Posterior vena cava (tissue), 2 donors: ENCODE data around the gene WDR93. TPM values are rescaled to one million over a fixed set of nuclear protein-coding genes. Genes with fewer than 3 reads are reported as not detected.
"Not testable (repeated sequence)": the region's sequence is repeated elsewhere in the genome, so short reads cannot be mapped to it uniquely, and the experiment has no call there.

Experiments
- DNase-seq: peaks from one replicate; pipeline ENCODE4 v3.0.0-alpha.2; 2020; ENCODE audit warnings: low spot score
- intact Hi-C, 2 donors: fragments of 100-400 bp; cut with DNase I; formaldehyde crosslinking; loops; one replicate each; pipeline versions ENCODE4 v1.14.1 to v1.14.2; 2022 to 2023
- total RNA-seq, 2 donors: library from RNA; stranded (reverse); fragmentation: NEBNext Ultra II Directional; extraction: Animal tissue kit (Norgen Biotek cat#: 25700); gene quantifications; one replicate each; pipeline ENCODE4 v1.2.1, GENCODE V29; 2021
- donor health status: DM: yes; HTN: yes; CAD: no.
- donor health status: DM: yes; HTN: yes; CAD: no.

The WDR93 gene
- total RNA-seq, 2 donors from 2014 or later = not detected

DNA sequence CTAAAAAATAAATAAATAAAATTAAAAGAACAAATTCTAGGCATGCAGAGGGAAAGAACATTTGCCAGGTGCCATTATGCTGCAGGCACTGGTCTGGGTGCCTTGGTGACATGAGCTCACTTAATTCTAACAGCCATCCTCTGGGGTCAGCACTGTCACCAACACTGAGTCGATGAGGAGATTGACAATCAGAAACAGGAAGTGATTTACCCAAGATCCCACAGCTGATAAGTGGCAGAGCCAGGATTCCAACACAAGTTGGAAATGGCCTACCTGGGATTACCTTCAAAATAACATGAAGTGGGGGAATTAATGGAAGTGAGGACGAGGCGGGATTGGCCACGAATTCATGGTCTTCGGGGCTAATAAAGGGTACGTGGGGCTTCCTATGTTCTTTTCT is 15.0 kb upstream of the WDR93 start:
- intact Hi-C loops = no loop called here

GRCh38 chr15:89677381-89677780 is 13.2 kb upstream of the WDR93 start:
- intact Hi-C loops = no loop called here

More for the DNA sequence above, 15.0 kb upstream of the WDR93 start:
- DNase-seq = no peak

DNA sequence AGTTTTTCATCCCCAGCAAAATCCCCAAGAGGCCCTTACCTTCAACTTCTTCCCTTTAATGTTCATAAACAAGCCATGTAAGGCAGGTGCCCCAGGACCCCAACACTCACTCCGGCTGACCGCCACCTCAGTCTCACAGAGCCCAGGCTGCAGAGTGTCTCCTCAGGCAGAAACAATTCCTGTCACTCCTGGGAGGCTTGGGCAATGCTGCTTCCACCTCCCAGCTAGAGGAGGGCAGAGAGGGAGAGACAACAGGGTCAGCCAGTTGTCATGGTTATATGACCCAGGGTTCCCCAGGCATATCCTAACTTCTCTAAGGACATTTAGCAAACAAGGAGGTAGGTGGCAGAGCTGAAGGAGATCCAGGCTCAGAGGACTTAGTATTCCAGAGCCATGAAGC is 11.4 kb upstream of the WDR93 start, which contains the start of gene PLIN1:
Gene PLIN1, minus strand, starts transcription at position 156 of the 400 bp plus-strand sequence. CDS start 1,878 bp downstream, outside the sequence.
- no peak for DNase-seq
- intact Hi-C loops = no loop called here

More at GRCh38 chr15:89677381-89677780, 13.2 kb upstream of the WDR93 start:
- DNase-seq = no peak

DNA sequence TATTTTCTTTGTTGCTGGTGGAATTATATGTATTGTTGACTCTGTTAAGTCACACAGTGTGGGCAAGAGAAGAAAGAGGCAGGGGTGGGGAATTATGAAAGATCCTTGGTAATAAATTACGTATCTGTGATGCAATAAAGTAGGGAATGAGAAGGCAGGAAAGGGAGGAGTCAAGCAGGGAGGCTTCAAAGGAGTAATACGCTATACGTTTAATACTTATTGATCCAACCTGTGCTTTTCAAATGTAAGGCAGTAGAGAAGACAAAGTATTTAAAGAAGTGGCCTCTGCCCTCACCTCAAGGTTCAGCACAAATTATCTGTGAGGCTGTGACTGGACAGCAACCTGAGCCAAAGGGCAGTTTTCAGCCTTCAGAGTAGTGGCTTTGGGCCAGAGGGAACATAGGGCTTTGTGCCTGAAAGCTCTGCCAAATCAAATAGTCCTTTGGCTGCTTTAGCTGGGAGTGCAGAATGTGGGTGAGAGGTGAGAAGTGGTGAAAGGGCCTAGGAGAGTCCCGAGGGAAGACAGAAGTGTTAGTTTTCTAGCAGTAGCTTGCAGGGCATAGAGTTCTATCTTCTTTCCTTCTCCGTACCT is 10.2 kb upstream of the WDR93 start:
- intact Hi-C loops = no loop called here
- no peak for DNase-seq

DNA sequence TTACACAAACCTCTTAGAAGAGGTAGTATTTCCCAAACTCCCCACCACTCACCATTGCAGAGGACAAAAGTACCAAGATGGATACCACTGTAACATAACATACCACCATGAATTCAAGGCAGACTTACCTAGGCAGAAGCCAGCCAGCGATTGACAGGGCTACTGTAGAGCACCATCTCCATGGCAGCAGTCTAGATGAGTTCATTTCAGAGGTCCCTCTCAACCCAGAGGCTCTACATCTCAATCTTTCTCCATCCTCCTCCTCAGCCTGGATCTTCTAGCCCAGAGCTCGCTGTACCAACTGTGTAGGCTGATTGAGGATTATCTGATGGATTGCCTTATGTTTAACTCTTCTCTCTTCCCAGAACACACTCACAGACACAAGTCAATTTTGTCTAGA is 9.5 kb upstream of the WDR93 start:
- intact Hi-C loops = no loop called here

GRCh38 chr15:89685995-89686394 is 4.6 kb upstream of the WDR93 start:
- DNase-seq = no peak
- intact Hi-C loops = no loop called here

More for the DNA sequence above, 9.5 kb upstream of the WDR93 start:
- no peak for DNase-seq

DNA sequence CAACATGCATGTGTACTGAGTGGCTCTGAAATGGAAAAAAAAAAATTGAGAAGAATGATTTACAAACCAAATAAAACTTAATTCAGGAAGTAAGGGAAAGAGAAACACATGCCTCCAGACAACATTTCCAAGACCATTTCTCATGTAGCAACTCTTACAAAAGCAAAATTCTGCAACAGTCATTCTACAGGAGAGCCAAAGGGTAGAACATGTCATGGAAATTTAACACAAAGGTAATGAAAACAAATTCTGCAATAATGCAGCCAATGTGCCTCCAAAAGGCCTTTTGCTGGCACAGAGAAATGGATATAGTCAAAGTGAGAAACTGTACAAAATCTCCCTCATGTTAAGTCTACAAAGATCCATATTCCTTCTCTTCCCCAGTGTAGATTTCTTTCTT is 4.1 kb upstream of the WDR93 start:
- no peak for DNase-seq
- intact Hi-C loops = no loop called here

DNA sequence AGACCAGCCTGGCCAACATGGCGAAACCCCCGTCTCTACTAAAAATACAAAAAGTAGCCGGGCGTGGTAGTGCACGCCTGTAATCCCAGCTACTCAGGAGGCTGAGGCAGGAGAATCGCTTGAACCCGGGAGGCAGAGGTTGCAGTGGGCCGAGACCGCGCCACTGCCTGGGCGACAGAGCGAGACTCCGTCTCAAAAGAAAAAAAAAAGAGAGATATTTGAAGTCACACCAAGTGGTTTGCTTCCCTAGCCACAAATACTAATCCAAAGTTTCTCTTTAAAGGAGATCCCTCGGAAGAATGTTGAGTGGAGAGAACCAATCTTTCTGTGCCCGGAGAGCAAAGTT is 708 bp upstream of the WDR93 start:
- DNase-seq = not testable (repeated sequence)
- intact Hi-C loops = loop anchor here in 1 of 2 donors (5.0 kb wide), 1 partner anchor 43 kb away; no protein-coding TSS in a partner anchor

GRCh38 chr15:89693091-89693490 is 2.5 kb downstream of the WDR93 start:
- no peak for DNase-seq
- intact Hi-C loops = loop anchor here in 1 of 2 donors (5.0 kb wide), 1 partner anchor 46 kb away; no protein-coding TSS in a partner anchor

DNA sequence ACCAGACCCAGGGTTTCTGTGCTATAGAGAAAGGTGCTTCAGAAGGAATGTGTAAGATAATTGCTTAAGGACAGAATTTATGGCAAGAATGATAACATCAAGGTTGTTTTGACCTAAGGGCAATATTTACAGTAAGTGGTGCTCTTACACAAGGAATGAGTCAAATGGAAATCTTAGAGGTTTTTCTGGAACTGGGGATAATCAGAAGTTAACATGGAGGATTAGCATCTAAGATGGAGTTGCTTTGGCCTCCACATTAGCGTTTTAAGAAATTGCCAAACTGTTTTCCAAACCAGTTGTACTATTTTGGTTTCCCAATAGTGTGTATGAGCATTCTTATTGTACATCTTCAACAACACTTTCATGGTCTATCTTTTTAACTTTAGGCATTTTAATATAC is 3.1 kb downstream of the WDR93 start:
- DNase-seq = no peak
- intact Hi-C loops = loop anchor here in 1 of 2 donors (5.0 kb wide), 1 partner anchor 46 kb away; no protein-coding TSS in a partner anchor

- DNase-seq = no peak
- intact Hi-C loops = no loop called here
These were observed 4.6 kb downstream of the WDR93 start for GRCh38 chr15:89695198-89695597.

GRCh38 chr15:89704411-89704810 is 13.8 kb downstream of the WDR93 start:
- intact Hi-C loops = no loop called here
- no peak for DNase-seq

DNA sequence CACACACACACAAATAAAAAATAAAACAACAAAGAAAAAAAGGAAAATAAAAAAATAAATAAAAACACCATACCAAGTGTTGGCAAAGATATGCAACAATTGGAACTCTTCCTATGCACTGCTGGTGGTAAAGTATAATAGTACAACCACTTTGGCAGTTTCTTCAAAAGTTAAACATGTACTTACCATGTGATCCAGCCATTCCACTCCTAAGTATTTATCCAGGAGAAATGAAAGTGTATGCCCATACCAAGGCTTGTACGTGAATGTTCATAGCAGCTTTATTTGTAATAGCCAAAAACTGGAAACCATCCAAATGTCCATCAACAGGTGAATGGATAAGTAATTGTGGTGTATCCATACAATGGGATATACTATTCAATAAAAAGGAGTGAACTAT is 17.0 kb downstream of the WDR93 start:
- intact Hi-C loops = no loop called here
- DNase-seq = no peak

DNA sequence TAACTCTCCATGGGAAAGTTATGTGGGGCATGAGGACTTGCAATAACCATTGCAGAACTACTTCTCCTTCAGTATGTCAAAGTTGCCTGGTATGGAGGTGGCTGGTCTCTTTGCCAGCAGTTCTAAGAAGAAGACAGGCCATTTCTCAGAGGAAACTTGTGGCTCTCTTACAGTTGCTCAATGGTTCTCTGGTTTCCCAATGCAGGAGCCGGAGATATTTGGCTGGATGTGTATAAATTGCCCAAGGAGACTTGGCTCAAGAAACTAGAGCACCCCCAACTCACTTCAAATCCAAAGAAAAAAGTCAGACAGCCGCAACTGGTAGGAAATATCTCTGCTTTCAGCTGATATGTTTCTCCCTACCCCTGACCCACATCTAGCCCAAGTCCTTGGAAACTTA is 24.2 kb downstream of the WDR93 start:
- intact Hi-C loops = no loop called here
- DNase-seq = no peak

DNA sequence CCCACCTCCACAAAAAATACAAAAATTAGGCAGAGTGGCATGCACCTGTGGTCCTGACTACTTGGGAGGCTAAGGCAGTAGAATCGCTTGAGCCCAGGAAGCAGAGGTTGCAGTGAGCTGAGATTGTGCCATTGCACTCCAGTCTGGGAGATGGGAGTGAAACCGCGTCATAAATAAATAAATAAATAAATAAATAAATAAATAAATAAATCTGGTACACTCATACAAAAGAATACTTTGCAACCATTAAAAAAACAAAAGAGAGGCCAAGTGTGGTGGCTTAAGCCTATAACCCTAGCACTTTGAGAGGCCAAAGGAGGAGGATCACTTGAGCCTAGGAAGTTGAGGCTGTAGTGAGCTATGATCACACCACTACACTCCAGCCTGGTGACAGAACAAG is 32.4 kb downstream of the WDR93 start:
- no peak for DNase-seq
- intact Hi-C loops = no loop called here

- intact Hi-C loops = no loop called here
These were observed 34.0 kb downstream of the WDR93 start for GRCh38 chr15:89724621-89725020.

DNA sequence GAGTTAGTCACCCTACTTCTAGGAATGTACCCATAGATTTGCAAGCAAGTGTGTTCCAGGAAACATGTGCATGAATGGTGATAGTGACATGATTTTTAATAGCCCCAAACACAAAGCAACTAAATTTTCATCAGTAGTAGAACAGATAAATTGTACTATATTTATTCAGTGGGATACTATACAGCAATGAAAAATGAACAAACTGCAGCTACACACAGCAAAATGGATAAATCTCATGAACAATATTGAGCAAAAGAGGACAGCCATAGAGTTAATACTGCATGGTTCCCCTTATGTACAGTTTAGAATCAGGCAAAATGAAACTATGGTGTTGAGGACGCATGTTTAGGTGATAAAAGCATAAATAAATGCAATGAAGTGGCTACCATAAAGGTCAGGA is 34.5 kb downstream of the WDR93 start:
- no peak for DNase-seq
- intact Hi-C loops = no loop called here

More at GRCh38 chr15:89724621-89725020, 34.0 kb downstream of the WDR93 start:
- DNase-seq = no peak

GRCh38 chr15:89728254-89728653 is 37.6 kb downstream of the WDR93 start:
- intact Hi-C loops = no loop called here
- DNase-seq = no peak

DNA sequence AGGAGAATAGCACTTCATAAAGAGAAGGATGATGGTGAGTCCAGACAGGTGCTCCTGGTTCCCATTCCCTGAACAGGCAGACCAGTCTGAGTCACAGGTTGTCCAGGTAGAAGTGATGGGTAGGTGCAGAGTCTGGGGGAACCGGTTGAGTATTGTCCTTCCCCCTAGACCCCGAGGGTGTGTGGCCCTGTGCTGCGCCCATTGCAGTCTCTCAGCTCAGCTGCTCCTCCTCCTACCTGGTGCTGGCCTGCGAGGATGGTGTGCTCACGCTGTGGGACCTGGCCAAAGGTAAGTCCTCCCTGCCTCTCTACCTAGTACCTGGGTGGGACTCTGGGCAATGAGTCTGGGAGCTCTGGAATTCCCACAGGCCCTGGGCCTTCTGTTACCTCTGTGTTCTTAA is 40.7 kb downstream of the WDR93 start:
- intact Hi-C loops = no loop called here
- DNase-seq = no peak

DNA sequence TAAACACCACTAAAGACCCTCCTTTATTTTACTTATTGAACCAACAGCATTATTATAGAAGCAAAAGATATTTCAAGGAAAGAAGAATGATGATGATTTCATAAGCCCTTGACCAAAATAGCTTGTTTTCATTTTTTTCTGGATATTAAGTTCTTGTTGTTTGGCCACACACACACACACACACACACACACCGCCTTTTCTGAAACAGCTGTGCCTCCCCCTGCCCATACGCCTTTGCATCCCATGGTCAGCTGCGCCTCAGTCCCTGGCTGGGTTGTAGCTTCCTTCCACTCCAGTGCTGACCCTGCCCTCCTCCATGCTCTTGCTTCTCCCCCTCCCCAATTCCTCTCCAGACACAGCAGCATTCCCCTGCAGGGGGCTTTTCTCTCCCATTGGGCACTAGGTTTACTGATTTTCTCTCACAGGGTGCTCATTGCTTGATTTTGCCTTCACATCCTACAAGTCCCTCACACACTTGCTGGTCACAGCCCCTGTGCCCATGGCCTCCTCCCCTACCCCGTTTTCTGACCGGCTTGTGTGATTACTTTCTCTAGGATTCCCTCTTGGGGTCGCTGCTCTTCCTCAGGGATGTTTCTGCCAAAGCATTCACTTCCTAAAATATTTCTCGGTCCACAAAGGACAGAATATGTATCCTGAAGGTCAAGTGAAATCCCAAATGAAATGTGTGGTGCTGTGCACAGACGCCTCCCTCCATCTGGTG is 42.0 kb downstream of the WDR93 start:
- intact Hi-C loops = no loop called here
- DNase-seq = no peak

DNA sequence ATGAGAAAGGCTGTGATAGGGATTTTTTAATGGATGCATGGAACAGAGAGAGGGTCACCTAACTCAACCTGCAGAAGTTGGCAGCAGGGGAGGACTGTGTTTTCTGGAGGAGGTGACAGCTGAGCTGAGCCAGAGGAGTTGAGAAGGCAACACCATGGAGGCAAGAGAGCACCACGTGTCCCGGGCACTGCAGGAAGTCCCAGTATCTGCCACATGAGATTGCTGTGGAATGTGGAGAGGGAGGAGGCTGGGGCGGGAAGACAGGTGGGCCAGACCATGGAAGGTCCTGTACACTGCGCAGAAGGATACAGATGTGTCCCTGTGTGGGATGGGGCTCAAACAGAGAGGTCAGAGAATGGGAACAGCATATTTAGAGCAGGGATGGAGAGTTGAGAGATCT is 45.2 kb downstream of the WDR93 start:
- DNase-seq = no peak
- intact Hi-C loops = no loop called here
